ENCODE measurements around the gene RIPOR3. TPM values are rescaled to one million over a fixed set of nuclear protein-coding genes. Genes with fewer than 3 reads are reported as not detected.

Gene RIPOR3
- total and polyA plus RNA-seq, 4 donors = 5.6 to 90.3 (median 16.3) TPM

DNA sequence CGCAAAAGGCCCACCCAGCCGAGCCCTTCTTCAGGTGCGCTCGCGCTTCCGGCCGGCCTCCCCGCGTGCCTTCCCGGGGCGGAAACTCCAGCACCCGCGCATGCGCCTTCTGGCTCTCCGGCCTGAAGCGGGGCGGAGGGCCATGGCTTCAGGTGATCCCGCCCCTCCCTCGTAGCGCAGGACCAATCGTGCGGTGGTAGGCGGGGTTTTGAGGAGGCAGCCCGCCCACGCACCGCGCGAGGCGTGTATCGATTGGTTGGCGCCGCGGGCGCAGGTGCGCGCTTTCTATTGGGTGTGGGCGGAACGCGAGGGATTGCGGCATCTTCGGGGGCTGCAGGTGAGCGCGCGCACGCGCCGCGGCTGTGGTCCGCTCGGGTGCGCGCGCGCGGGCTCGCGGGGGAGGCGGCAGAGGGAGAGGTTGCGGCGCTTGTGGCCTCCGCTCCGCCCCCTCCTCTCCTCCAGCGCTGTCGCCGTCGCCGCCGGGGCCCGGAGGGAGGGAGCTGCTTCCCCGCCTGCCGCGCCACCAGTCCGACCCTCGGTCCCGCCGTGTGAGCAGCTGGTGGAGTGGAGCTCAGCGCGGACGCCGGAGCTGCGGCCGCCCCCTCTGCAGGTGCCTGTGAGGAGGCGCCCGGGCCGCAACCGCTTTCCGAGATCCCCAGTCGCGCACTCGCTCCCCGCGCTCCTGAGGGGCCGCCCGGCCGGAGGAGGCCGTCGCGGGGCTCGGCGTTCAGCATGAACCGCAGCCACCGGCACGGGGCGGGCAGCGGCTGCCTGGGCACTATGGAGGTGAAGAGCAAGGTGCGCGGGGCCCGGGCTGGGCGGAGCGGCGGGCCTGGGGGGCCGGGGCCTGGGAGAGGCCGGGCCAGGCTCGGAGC, 40.0 kb upstream of the RIPOR3 start, which contains the start of gene PARD6B:
Gene PARD6B, plus strand, starts transcription at position 526 of the 875 bp plus-strand sequence. Its CDS starts 207 bp downstream, at position 733.
- under 1% methylated on average over 114 of the region's 114 CpGs for WGBS
- peak; percentile 98 for DNase-seq (ENCODE audit: low spot score)
- Histone ChIP-seq H3K9ac (ENCODE audit: low read depth in 1 of 2, low read length in 2 of 2) (peak within 1 kb of the TSS; percentile 61 to 66), H3K9me3 (ENCODE audit: control insufficient read depth in 4 of 4, low read length in 3 of 4) (no peaks in the 10 kb centered on the region), H3K27ac (ENCODE audit: low read depth in 1 of 2, low read length in 2 of 2) (peak within 1 kb of the TSS; percentile 83 to 91), H3K27me3 (ENCODE audit: control insufficient read depth in 4 of 4, insufficient read depth in 4 of 4, low read length in 3 of 4) (no peaks in the 10 kb centered on the region), H3K4me3 (ENCODE audit: low read depth in 1 of 3, low read length in 3 of 3) (peak within 1 kb of the TSS; percentile 64 to 89 (median 80)), H3K36me3 (ENCODE audit: control insufficient read depth in 4 of 4, insufficient read depth in 3 of 4, low read depth in 1 of 4, low read length in 3 of 4) (no peaks in the 10 kb centered on the region), H3K4me1 (ENCODE audit: control insufficient read depth in 4 of 4, insufficient read depth in 4 of 4, low read length in 3 of 4) (peaks cover 15 to 69% (median 37%) of the 10 kb centered on the region in 4 donors)
- TF ChIP-seq TAF1 (conservative IDR thresholded peaks at IDR 0.05) (no peak), YY1 (IDR thresholded peaks at IDR 0.05) (no peak), EGR1 (IDR thresholded peaks at IDR 0.05; ENCODE audit: low read depth in 2 of 2) (peak; percentile 100), JUND (IDR thresholded peaks at IDR 0.05) (no peak), REST (IDR thresholded peaks at IDR 0.05) (no peak), GABPA (IDR thresholded peaks at IDR 0.05 in 1 of 2, conservative IDR thresholded peaks at IDR 0.05 in 1 of 2) (peak in 1 of 2 donors; percentile 88), HNF4A (conservative IDR thresholded peaks at IDR 0.05) (no peak), RAD21 (IDR thresholded peaks at IDR 0.05) (no peak), FOXA2 (IDR thresholded peaks at IDR 0.05) (no peak), FOXA1 (IDR thresholded peaks at IDR 0.05) (no peak), HNF4G (IDR thresholded peaks at IDR 0.05) (no peak), ZBTB33 (IDR thresholded peaks at IDR 0.05) (no peak), NR2F2 (IDR thresholded peaks at IDR 0.05) (no peak), RXRA (IDR thresholded peaks at IDR 0.05) (no peak), SP1 (IDR thresholded peaks at IDR 0.05) (peak; percentile 73)
- TF ChIP-seq, protein P1, sequence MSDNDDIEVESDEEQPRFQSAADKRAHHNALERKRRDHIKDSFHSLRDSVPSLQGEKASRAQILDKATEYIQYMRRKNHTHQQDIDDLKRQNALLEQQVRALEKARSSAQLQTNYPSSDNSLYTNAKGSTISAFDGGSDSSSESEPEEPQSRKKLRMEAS (IDR thresholded peaks at IDR 0.05) = no peak
- TF ChIP-seq, protein P2, sequence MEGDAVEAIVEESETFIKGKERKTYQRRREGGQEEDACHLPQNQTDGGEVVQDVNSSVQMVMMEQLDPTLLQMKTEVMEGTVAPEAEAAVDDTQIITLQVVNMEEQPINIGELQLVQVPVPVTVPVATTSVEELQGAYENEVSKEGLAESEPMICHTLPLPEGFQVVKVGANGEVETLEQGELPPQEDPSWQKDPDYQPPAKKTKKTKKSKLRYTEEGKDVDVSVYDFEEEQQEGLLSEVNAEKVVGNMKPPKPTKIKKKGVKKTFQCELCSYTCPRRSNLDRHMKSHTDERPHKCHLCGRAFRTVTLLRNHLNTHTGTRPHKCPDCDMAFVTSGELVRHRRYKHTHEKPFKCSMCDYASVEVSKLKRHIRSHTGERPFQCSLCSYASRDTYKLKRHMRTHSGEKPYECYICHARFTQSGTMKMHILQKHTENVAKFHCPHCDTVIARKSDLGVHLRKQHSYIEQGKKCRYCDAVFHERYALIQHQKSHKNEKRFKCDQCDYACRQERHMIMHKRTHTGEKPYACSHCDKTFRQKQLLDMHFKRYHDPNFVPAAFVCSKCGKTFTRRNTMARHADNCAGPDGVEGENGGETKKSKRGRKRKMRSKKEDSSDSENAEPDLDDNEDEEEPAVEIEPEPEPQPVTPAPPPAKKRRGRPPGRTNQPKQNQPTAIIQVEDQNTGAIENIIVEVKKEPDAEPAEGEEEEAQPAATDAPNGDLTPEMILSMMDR (IDR thresholded peaks at IDR 0.05; ENCODE audit: low read depth, low read length, missing input control) = no peak
- TF ChIP-seq, protein P3, sequence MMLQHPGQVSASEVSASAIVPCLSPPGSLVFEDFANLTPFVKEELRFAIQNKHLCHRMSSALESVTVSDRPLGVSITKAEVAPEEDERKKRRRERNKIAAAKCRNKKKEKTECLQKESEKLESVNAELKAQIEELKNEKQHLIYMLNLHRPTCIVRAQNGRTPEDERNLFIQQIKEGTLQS (IDR thresholded peaks at IDR 0.05) = no peak

Measured in liver (tissue), 9 donors.